KG1 (cell line): ENCODE results near the gene SLC25A38.

Experiments
- DNase-seq: peaks from one replicate; lab custom pipeline; 2025; lab: John Stamatoyannopoulos, UW

SLC25A38 gene

GRCh38 chr3:39434574-39434973 lies 51.4 kb downstream of the SLC25A38 start:
- no peak for DNase-seq

- no peak for DNase-seq
Observed at GRCh38 chr3:39435006-39435748, 52.0 kb downstream of the SLC25A38 start.

- no peak for DNase-seq
Observed at GRCh38 chr3:39438880-39439279, 55.7 kb downstream of the SLC25A38 start.

- DNase-seq, result no peak
Observed at GRCh38 chr3:39440316-39440715, 57.1 kb downstream of the SLC25A38 start.

- DNase-seq, result no peak
Observed at GRCh38 chr3:39443530-39443929, 60.4 kb downstream of the SLC25A38 start.

GRCh38 chr3:39445927-39446326 lies 62.8 kb downstream of the SLC25A38 start:
- no peak for DNase-seq

GRCh38 chr3:39446444-39446843 lies 63.3 kb downstream of the SLC25A38 start:
- no peak for DNase-seq
